OCI-LY7 (cell line): Measurements from ENCODE around the gene SPRR2G.
"Not testable (repeated sequence)": the region's sequence is repeated elsewhere in the genome, so short reads cannot be mapped to it uniquely, and the experiment has no call there.

Experiments
- EZH2phosphoT487 ChIP-seq: fragments of 200-600 bp; sonication (generic); IDR thresholded peaks from 2 replicates; pipeline ENCODE4 v1.6.1; 2018; ENCODE audit warnings: low read depth, borderline replicate concordance, mild to moderate bottlenecking, mixed run types, antibody characterized with exemption, low read length, moderate library complexity, mixed read lengths
- TF ChIP-seq, protein P1 (sequence below): fragments of 200-600 bp; sonication (generic); conservative IDR thresholded peaks from 2 replicates; pipeline ENCODE4 v1.5.1; 2014; ENCODE audit warnings: mild to moderate bottlenecking, antibody characterized with exemption, low read length, moderate library complexity, mixed read lengths

DNA sequence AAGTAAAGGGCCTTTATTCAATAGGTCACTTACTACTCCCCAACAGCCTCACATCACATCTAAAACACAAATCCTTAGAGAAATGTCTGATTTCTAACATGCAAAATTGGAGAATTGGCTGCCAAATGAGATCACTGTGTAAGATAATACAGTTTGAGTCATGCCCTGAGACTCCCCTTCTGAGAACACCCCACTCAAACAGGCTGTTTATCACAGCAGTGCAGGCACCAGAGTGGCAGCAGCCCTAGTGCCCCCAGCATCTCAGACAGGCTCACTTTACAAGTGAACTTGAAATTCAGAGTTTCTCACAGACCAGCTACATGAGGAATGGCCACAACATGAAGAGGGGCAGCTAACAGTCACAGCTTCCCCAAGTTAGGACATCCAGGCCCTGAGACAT is 35.4 kb downstream of the SPRR2G start:
- TF ChIP-seq, protein P1, sequence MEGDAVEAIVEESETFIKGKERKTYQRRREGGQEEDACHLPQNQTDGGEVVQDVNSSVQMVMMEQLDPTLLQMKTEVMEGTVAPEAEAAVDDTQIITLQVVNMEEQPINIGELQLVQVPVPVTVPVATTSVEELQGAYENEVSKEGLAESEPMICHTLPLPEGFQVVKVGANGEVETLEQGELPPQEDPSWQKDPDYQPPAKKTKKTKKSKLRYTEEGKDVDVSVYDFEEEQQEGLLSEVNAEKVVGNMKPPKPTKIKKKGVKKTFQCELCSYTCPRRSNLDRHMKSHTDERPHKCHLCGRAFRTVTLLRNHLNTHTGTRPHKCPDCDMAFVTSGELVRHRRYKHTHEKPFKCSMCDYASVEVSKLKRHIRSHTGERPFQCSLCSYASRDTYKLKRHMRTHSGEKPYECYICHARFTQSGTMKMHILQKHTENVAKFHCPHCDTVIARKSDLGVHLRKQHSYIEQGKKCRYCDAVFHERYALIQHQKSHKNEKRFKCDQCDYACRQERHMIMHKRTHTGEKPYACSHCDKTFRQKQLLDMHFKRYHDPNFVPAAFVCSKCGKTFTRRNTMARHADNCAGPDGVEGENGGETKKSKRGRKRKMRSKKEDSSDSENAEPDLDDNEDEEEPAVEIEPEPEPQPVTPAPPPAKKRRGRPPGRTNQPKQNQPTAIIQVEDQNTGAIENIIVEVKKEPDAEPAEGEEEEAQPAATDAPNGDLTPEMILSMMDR: not testable (repeated sequence)
- not testable (repeated sequence) for TF ChIP-seq EZH2phosphoT487
